ENCODE measurements around the gene TMA7. TPM values are rescaled to one million over a fixed set of nuclear protein-coding genes. Genes with fewer than 3 reads are reported as not detected.

TMA7 gene
- total RNA-seq, 1 donor from 2014 or later: 510 TPM

DNA sequence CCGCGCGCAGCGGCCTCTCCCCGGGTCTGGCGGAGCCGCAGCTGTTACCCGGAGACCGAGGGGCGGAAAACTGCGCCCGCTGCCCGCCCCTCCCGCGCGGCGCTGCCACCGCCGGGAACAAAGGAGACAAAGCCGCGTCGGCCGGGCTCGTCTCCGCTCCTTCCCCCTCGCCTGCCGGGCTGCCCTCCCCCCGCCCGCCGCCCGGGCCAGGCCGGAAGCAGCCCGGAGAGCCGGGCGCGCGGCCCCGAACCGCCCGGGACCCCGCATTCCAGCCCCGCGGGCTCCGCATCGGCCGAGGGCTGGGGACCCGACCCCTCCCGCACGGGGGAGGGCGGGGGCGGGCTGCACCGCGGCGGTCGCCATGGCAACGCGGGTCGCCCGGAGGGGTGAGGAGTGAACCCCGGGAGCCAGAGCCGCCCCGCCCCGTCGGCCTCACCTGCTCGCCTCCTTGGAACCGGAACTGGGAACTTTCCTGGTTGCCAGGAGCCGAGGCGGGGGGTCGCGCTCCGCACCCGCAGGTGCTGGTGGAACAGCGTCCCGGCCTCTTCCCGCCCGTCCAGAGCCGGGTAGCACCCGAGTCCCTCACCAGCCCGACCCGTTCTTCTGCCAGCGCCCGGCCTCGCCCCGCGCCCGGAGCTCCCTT, 10.6 kb upstream of the TMA7 start:
- no peaks in the 10 kb centered on the region for H3K9me3 Mint-ChIP-seq
- Histone ChIP-seq H3K9ac (peak overlapping the region; percentile 91), H3K4me2 (peak overlapping the region; percentile 97), H3K79me2 (ENCODE audit: low read depth) (peaks cover 62% of the 10 kb centered on the region), H3K27me3 (no peaks in the 10 kb centered on the region), H3K36me3 (no peaks in the 10 kb centered on the region), H3K9me3 (ENCODE audit: low read depth) (no peaks in the 10 kb centered on the region), H3K27ac (peak overlapping the region; percentile 93), H3K4me3 (peak overlapping the region; percentile 97), H3F3A (ENCODE audit: low read depth) (peaks cover 45% of the 10 kb centered on the region), H2AFZ (replicated peaks) (peak overlapping the region; percentile 76), H4K20me1 (ENCODE audit: low read depth) (peaks cover 42% of the 10 kb centered on the region), H3K4me1 (peaks cover 36% of the 10 kb centered on the region)
- peak overlapping the region; percentile 87 for H3K27ac Mint-ChIP-seq
- H3K4me3 Mint-ChIP-seq: peak overlapping the region; percentile 91
- DNase-seq (ENCODE audit: low spot score): peak; percentile 92
- H3K4me1 Mint-ChIP-seq: peaks cover 53% of the 10 kb centered on the region
- H3K36me3 Mint-ChIP-seq: peaks cover 6% of the 10 kb centered on the region
- no peaks in the 10 kb centered on the region for H3K27me3 Mint-ChIP-seq (ENCODE audit: insufficient read depth, low read depth)
- TF ChIP-seq, protein P1, sequence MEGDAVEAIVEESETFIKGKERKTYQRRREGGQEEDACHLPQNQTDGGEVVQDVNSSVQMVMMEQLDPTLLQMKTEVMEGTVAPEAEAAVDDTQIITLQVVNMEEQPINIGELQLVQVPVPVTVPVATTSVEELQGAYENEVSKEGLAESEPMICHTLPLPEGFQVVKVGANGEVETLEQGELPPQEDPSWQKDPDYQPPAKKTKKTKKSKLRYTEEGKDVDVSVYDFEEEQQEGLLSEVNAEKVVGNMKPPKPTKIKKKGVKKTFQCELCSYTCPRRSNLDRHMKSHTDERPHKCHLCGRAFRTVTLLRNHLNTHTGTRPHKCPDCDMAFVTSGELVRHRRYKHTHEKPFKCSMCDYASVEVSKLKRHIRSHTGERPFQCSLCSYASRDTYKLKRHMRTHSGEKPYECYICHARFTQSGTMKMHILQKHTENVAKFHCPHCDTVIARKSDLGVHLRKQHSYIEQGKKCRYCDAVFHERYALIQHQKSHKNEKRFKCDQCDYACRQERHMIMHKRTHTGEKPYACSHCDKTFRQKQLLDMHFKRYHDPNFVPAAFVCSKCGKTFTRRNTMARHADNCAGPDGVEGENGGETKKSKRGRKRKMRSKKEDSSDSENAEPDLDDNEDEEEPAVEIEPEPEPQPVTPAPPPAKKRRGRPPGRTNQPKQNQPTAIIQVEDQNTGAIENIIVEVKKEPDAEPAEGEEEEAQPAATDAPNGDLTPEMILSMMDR (IDR thresholded peaks at IDR 0.05): no peak
- TF ChIP-seq EZH2phosphoT487 (IDR thresholded peaks at IDR 0.05): no peak
- no peak for TF ChIP-seq EZH2 (IDR thresholded peaks at IDR 0.05)

DNA sequence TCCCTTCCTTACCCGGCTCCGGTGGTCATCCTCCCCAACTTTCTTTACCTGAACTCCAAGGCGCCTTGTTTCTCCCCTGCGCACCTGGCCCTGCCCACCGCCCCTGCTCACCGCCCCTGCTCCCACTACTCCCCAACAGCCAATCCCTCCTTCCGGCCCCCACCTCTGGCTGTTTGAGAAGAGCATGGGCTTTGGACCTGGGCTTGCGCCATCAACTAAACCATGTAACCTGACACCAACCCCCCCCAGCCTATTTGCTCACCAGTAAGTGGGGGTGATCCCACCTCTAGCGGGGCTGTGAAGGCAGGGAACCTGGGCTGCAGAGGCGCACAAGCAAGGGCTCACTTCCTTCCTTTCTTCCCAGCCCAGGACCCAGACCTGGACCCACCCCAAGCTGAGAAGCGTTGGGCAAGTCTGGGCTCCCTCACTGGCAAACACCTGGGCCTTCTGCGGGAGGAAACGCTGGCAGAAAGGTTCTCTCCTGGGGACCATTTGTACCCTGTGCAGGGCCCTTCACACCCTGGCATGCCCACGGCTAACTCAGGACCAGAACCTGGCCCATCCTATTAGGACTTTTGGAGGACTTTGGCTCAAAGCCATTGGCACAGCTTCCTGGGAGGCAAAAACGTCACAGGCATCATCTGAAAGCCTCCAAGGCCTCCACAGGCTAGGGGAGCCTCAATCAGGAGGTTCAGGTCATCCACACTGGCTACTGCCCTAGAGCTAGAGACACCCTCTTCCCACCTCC, 9.9 kb upstream of the TMA7 start, which contains the start of gene PLXNB1:
Gene PLXNB1 (minus strand): TSS at position 127 of the 748 bp plus-strand sequence. CDS start 5,475 bp downstream, outside the sequence.
- H3K4me2 ChIP-seq: peak within 1 kb of the TSS; percentile 97
- no peaks in the 10 kb centered on the region for H3K9me3 ChIP-seq (ENCODE audit: low read depth)
- H3K27me3 Mint-ChIP-seq (ENCODE audit: insufficient read depth, low read depth): no peaks in the 10 kb centered on the region
- H3K9ac ChIP-seq: peak within 1 kb of the TSS; percentile 91
- no peaks in the 10 kb centered on the region for H3K9me3 Mint-ChIP-seq
- peak within 1 kb of the TSS; percentile 76 for H2AFZ ChIP-seq (replicated peaks)
- H3K4me1 Mint-ChIP-seq: peaks cover 47% of the 10 kb centered on the region
- H3K4me3 Mint-ChIP-seq: peak within 1 kb of the TSS; percentile 91
- no peaks in the 10 kb centered on the region for H3K27me3 ChIP-seq
- peaks cover 35% of the 10 kb centered on the region for H4K20me1 ChIP-seq (ENCODE audit: low read depth)
- no peak for TF ChIP-seq EZH2 (IDR thresholded peaks at IDR 0.05)
- TF ChIP-seq, protein P1 (IDR thresholded peaks at IDR 0.05): no peak
- no peak for TF ChIP-seq EZH2phosphoT487 (IDR thresholded peaks at IDR 0.05)
- H3F3A ChIP-seq (ENCODE audit: low read depth): peaks cover 45% of the 10 kb centered on the region
- H3K36me3 Mint-ChIP-seq: peaks cover 6% of the 10 kb centered on the region
- peak within 1 kb of the TSS; percentile 87 for H3K27ac Mint-ChIP-seq
- H3K36me3 ChIP-seq: no peaks in the 10 kb centered on the region
- H3K79me2 ChIP-seq (ENCODE audit: low read depth): peaks cover 62% of the 10 kb centered on the region
- peak within 1 kb of the TSS; percentile 97 for H3K4me3 ChIP-seq
- peaks cover 36% of the 10 kb centered on the region for H3K4me1 ChIP-seq
- H3K27ac ChIP-seq: peak within 1 kb of the TSS; percentile 93
- peak; percentile 88 for DNase-seq (ENCODE audit: low spot score)

DNA sequence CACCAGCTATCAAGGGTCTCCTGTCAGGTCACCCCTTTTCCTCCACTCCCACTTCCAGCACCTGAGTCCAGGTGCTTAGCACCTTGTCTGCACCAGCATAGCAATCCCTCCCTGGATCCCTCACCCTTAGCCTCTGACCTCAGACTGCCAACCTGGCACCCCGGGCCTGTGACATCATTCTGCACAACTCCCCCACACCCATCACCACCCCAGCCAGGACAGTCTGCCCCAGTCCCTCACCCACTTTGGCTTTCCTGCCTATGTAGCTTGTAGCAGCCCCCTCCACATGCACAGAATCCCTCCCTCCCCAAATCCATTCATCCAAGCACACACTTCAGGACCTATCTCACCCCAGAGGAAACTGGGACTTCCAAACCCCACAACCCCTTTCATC, 9.4 kb upstream of the TMA7 start:
- Histone ChIP-seq H3K4me2 (peak overlapping the region; percentile 97), H3K27me3 (no peaks in the 10 kb centered on the region), H2AFZ (replicated peaks) (no peak overlapping the region), H4K20me1 (ENCODE audit: low read depth) (peaks cover 29% of the 10 kb centered on the region), H3K4me1 (peaks cover 36% of the 10 kb centered on the region), H3K27ac (no peak overlapping the region), H3K79me2 (ENCODE audit: low read depth) (peaks cover 62% of the 10 kb centered on the region), H3K9ac (no peak overlapping the region), H3K9me3 (ENCODE audit: low read depth) (no peaks in the 10 kb centered on the region), H3K4me3 (no peak overlapping the region), H3F3A (ENCODE audit: low read depth) (peaks cover 45% of the 10 kb centered on the region), H3K36me3 (no peaks in the 10 kb centered on the region)
- Mint-ChIP-seq H3K4me3 (peak overlapping the region; percentile 91), H3K27me3 (ENCODE audit: insufficient read depth, low read depth) (no peaks in the 10 kb centered on the region), H3K4me1 (peaks cover 44% of the 10 kb centered on the region), H3K36me3 (peaks cover 6% of the 10 kb centered on the region), H3K9me3 (no peaks in the 10 kb centered on the region), H3K27ac (peak overlapping the region; percentile 52)
- TF ChIP-seq, protein P1 (IDR thresholded peaks at IDR 0.05): no peak
- TF ChIP-seq EZH2 (IDR thresholded peaks at IDR 0.05) (no peak), EZH2phosphoT487 (IDR thresholded peaks at IDR 0.05) (no peak)
- no peak for DNase-seq (ENCODE audit: low spot score)

Measured in neural progenitor cell (in vitro differentiated cells).